Endothelial cell of umbilical vein (primary cell): ENCODE data around the gene THEMIS.

Source experiments
- EZH2 ChIP-seq: IDR thresholded peaks from 2 replicates; pipeline ENCODE4 v1.6.1; 2012; ENCODE audit warnings: borderline replicate concordance, low read depth, mild to moderate bottlenecking, moderate library complexity, low read length, inconsistent platforms; ENCODE audit not compliant: severe bottlenecking
- POLR2A ChIP-seq: IDR thresholded peaks from 2 replicates; pipeline ENCODE4 v1.6.1; 2012; ENCODE audit warnings: low read depth, mild to moderate bottlenecking, control low read depth, low read length
- TF ChIP-seq, protein P1 (sequence below), 2 donors: IDR thresholded peaks; 1 replicate in 1 of 2; 2 replicates in 1 of 2; pipeline ENCODE4 v1.5.1; 2011; ENCODE audit warnings: low read length in 2 of 2, mild to moderate bottlenecking in 2 of 2, moderate library complexity in 2 of 2, control low read depth in 1 of 2, inconsistent platforms in 1 of 2, low read depth in 1 of 2; ENCODE audit not compliant: insufficient read depth in 1 of 2; ENCODE audit errors: extremely low read depth in 1 of 2

GRCh38 chr6:127891731-127892326 is 9.0 kb downstream of the THEMIS start:
- TF ChIP-seq, protein P1, sequence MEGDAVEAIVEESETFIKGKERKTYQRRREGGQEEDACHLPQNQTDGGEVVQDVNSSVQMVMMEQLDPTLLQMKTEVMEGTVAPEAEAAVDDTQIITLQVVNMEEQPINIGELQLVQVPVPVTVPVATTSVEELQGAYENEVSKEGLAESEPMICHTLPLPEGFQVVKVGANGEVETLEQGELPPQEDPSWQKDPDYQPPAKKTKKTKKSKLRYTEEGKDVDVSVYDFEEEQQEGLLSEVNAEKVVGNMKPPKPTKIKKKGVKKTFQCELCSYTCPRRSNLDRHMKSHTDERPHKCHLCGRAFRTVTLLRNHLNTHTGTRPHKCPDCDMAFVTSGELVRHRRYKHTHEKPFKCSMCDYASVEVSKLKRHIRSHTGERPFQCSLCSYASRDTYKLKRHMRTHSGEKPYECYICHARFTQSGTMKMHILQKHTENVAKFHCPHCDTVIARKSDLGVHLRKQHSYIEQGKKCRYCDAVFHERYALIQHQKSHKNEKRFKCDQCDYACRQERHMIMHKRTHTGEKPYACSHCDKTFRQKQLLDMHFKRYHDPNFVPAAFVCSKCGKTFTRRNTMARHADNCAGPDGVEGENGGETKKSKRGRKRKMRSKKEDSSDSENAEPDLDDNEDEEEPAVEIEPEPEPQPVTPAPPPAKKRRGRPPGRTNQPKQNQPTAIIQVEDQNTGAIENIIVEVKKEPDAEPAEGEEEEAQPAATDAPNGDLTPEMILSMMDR (IDR thresholded peaks at IDR 0.05; ENCODE audit: extremely low read depth in 1 of 2, insufficient read depth in 1 of 2, low read depth in 1 of 2, low read length in 2 of 2) = no peak
- TF ChIP-seq POLR2A = no peak
- no peak for TF ChIP-seq EZH2
